Right kidney (tissue), 1 donor: ENCODE measurements around the gene PFKFB4.
A peak's percentile ranks its signal among the peaks of the same experiment; 100 is the strongest.
"Not testable (repeated sequence)": the region's sequence is repeated elsewhere in the genome, so short reads cannot be mapped to it uniquely, and the experiment has no call there.

ENCODE experiments used
- DNase-seq: peaks from one replicate; pipeline ENCODE4 v3.0.0-alpha.2; 2016

The PFKFB4 gene

DNA sequence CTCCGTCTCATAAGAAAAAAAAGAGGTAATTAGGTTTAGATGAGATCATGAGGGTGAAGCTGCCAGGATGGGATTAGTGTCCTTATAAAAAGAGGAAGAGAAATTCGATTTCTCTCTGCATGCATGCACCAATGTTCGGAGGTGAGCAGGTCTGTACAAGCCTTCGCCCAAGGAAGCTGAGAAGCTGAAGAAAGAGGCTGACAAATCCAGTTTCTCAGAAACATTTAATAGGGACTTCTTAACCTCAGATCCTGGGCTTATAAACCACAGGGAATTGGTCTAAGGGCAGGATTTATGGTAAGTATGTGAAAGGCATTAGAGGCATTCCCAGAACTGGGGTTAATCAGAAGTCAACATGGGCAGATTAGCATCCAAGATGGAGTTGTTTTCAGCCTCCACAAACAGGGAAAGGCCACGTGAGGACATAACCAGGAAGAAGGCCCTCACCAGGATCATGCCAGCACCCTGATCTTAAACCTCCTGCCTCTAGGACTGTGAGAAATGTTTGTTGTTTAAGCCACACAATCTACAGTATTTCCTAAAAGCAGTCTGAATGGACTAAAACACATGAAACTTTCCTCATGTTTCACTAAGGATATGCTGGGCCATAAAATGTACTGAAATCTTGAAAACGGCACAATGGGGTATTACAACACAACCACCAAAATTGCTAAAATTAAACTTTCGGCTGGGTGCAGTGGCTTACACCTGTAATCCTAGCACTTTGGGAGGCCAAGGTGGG is 64.0 kb downstream of the PFKFB4 start:
- no peak for DNase-seq

DNA sequence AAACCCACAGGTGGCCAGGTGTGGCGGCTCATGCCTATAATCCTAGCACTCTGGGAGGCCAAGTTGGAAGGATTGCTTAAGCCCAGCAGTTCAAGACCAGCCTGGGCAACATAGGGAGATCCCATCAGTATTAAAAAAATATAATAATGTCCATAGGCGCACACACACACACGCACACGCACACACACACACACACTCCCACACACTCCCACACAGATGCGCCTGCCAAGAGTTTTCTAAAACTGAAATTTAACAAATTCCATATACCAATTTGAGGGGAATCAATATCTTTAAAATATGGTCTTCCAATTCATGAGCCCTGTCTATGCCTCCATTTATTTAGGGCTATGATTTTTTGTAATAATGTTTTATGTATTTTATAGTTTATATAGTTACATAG is 69.7 kb downstream of the PFKFB4 start:
- DNase-seq = no peak

DNA sequence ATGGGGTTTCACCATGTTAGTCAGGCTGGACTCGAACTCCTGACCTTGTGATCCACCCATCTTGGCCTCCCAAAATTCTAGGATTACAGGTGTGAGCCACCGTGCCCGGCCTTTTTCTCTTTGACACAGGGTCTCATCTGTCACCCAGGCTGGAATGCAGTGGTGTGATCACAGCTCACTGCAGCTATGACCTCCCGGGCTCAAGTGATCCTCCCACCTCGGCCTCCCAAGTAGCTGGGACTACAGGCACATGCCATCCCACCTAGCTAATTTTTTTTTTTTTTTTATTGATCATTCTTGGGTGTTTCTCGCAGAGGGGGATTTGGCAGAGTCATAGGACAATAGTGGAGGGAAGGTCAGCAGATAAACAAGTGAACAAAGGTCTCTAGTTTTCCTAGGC is 73.8 kb downstream of the PFKFB4 start:
- DNase-seq = not testable (repeated sequence)

DNA sequence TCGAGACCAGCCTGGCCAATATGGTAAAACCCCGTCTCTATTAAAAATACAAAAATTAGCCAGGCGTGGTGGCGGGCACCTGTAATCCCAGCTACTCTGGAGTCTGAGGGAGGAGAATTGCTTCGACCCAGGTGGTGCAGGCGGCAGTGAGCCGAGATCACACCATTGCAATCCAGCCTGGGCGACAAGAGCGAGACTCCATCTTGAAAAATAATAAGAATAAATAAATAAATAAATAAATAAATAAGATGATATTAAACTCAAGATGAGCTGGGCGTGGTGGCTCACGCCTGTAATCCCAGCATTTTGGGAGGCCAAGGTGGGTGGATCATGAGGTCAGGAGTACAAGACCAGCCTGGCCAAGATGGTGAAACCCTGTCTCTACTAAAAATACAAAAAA is 75.7 kb downstream of the PFKFB4 start:
- not testable (repeated sequence) for DNase-seq

DNA sequence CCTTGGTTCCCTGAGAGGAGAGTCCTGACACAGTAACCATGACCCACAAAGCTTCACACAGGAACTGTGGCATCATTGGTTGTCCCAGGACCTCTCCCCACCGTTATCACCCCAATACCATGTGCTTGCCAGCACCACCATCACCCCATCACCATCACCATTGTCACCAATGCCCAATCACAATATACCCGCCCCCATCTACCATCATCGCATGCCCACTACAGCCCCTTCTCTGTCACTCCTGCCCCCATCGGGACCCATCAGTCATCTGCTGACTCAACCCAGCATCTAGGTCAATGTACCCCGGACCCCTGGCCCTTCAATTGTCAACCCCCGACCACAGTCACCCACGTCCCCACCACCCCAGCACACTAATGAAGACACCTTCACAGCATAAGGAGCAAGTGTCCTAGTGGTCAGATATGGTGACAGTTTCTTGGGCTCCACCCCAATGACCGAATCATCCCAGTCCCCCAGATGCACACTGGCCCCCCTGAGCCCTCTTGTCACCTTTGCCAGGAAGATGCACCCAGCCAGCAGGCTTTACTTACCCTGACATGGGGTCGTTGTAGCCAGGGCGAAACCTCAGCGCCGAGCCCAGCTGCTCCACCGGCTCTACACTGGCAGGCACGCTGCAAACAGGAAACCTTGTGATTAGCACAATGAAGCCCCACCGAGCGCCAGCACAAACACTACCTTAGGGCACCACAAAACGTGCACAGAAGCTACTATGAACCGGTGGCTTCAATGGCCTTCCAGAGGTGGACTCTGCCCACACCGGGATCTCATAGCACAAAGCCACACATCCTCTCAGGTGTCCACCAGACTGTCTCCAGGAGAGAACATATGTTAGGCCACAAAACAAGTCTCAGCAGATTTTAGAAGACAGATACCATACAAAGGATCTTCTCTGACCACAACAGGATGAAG is 77.7 kb downstream of the PFKFB4 start:
- no peak for DNase-seq

DNA sequence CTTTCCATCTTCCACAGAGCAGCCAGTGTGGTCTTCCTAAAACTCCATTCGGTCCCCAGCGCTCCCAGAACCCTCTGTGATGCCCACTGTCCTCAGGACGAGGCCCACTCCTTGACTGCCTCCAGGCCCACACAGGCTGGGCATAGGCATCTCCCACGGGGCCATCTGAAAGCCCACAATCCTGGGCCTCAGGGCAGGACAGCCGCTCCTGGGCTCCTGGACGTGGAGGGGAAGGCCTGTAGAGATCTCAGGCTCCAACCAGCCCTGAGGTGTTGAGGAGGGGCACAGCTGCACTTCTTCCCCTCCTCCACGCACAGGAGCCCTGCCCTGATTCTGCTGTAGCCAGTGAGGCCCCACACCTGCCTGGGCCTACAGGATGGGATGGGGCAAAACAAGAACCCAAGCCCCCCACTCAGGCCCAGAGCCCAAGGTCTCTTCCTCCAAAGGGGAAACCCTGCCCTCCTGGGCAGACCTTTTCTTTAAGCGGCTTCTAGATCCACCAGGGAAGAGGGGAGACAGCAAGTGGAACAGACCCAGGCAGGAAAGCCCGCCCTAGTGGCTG is 78.6 kb downstream of the PFKFB4 start:
- DNase-seq = no peak

DNA sequence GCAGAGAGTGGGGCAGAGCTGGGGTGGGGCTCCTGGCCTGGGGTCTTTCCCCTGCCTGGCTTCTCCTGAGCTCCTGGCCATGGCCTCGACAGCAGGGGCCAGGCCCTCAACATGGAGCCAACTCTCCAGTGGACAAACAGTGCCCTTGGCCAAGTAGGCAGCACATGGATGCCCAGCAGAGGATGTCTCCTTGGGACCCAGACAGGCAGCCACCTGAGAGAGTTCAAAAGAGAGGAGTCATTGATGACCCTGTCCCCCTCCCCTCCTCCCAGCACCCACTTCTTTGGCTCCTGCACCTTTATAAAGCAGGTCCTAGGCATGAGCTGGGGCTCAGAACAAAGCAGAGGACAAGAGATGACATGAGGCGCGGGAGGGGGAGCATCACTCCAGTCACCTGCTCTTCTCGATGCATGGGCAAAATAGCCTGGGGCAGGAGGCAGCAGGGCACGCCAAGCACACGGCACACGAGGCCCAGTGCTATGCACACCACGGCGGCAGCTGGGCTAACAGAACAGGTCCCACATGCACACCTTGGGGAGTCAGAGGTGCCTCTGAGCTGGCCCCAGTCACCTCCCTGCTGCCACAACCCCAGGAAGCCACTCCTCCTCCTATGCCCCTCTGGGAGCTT is 80.1 kb downstream of the PFKFB4 start:
- DNase-seq = no peak

DNA sequence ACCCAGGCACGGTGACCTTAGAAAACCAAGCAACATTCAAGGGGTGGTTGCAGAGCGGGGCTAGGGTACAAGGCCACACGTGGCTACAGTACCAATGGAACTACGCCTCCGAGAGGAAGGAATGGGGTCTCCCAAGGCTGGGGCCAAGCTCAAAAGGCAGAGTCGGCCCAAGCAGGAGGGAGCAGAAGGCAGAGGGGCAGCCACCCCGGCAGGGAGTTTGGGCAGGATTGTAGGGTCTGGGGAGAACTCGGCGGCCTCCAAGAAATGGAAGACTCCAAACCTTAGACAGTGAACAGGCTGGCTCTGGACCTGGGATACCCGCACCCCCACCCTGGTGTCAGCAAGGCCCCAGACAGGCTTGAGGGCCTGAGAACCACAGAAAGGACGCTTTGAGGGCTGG is 81.4 kb downstream of the PFKFB4 start:
- DNase-seq = no peak

DNA sequence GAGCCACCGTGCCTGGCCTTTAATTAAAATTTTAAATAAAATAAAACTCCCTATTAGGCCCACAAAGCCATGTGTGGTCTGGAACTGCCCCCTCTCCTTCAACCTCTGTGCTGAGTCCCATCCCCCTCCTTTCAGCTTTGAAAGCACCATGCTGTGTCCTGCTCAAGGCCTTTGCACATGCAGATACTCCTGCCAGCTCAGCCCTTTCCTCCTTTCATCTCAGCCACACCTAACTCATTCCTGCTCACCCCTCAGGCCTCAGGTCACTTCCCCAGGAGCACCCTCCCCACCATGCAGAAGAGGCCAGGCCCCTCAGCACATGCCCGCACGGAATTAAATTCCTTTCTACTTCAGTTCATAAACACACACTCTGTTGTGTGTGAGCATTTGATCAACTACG is 82.0 kb downstream of the PFKFB4 start:
- DNase-seq = no peak

DNA sequence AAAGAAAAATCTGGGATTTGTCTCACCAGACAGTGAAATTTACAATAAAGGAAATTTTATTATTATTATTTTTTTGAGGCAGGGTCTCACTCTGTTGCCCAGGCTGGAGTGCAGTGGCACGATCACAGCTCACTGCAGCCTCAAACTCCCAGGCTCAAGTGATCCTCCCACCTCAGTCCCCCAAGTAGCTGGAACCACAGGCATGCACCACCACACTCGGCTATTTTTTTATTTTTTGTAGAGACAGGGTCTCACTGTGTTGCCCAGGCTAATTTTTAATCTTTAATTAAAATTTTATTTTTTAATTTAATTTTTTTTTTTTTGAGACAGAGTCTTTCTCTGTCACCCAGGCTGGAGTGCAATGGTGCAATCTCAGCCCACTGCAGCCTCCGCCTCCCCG is 82.6 kb downstream of the PFKFB4 start:
- DNase-seq = not testable (repeated sequence)

DNA sequence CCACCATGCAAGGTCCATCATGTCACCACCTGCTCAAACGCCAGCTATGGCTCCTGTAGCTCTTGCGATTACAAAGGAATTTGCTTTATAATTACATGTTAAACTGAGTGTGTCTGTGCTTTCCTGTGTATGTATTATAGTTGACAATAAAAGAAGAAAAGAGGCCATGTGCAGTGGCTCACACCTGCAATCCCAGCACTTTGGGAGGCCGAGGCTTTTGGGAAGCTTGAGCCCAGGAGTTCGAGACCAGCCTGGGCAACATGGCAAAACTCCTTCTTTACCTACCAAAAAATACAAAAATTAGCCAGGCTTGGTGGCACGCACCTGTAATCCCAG is 83.0 kb downstream of the PFKFB4 start:
- DNase-seq = no peak

DNA sequence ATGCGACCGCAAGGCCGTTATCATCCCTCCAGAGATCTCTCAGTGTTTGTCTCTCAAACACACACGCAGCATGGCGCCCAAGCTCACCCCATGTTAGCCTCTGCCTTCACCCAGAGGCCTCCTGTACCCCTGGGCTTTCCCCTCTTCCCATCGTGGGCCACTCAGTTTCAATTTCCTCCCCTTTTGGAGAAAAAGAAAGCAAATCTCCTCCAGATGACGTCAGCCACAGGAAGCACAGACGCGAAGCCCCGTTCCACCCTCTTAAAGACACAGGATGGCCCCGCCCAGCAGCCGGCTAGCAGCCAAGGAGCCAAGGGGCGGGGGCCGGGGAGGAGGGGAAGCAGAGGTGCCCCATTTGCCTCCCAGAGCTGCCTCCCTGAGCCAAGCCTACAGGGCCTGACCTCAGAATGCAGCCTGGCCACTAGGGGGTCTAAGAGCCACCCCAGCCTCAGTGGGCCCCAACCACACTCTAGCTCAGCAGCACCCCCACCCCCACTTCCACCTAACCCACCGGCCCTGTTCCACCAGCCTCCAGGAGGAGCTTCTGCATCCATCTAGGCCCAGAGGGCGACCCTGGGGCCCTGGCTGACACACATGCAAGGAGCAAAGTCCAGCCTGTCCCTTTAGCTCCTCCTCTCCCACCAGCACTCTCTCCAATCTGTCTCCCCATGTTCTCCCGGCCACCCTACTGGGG is 83.5 kb downstream of the PFKFB4 start:
- DNase-seq = peak; percentile 89

DNA sequence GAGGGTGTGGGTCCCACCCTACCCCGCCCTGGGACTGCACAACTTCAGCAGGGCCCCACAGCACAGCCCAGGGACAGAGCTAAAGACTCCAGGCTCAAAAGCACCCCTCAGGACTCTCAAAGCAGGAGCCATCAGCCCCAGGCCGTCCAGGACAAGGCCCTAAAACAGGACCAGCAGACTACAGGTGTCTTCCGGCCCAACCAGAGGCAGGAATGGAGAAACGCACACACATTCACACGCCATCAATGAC is 84.0 kb downstream of the PFKFB4 start:
- DNase-seq = no peak

DNA sequence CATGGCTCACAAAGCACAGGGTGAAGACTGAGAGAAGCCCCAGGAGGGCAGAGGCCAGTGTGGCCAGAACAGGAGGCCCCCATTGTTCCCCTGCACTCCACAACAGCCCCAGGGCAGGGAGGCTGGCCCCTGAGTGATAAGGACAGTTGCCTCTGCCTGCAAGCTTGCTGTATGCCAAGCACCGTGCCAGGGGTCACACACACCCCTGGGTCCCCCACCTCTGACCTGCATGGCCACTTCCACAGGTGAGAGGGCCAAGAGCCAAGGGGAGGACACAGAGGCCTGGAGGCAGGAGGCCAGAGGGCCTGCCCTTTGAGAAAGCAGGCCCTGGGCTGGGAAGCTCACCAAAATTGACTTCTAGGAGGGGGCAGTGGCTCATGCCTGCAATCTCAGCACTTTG is 86.3 kb downstream of the PFKFB4 start:
- DNase-seq = no peak

DNA sequence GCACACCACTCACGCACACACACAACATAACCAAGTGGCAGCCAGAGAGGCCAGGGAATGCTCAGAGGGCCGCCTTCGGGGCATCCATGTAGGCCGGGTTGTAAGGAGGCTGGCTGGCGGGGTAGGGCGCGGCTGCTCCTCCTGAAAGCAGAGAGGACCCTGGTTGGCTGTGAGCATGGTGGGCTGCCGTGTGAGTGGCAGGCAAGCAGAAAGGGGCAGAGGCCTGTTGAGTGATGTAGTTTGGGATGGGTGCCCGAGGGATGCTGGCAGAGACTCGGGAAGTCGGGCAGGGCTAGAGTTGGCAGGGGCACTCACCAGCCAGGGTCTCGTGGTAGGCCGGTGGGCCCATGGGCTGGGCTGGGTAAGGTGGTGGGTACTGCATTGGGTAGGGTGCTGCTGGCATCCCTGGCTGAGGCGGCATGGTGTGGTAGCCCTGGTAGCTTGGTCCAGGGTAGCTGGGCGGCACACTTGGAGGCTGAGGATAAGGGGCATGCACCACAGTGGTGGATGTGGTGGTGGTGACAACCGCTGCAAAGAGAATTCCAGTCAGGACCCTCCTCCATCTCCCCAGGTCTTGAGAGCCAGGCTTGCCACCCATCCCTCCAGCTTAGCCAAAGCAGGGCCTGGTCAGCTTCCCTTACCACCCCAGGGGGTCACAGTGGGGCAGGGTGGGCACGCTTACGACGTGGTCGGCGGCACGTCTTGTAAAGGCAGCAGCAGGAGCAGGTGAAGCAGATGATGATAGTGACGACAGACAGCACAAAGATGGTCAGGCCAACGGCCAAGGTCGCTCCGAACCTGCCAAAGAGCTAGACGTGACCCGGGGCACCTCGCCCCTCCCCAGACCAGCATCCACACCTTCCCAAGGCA is 87.3 kb downstream of the PFKFB4 start:
- no peak for DNase-seq

DNA sequence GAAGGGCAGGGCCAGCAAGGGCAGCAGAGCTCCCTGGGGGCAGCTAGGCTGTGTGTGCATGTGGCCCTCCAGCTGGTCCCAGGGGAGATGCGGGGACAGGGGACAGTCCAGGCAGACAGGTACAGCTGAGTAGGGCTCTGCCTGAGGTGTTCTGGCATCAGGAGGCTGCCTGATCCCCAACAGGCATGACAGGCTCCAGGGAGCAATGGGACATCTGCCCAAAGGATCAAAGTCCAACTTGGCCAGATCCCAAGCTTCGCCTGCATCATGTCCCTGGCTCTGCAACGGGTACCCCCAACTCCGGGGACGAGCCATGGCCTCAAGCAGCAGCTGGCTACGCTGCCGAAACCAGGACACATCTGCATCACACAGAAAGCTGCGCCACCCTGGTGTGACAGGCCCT is 88.3 kb downstream of the PFKFB4 start:
- DNase-seq = no peak
